Ureter (tissue), 1 donor: ENCODE results near the gene TAGLN2. TPM values are rescaled to one million over a fixed set of nuclear protein-coding genes. Genes with fewer than 3 reads are reported as not detected.
A peak's percentile ranks its signal among the peaks of the same experiment; 100 is the strongest.

ENCODE experiments used
- DNase-seq: peaks from one replicate; pipeline ENCODE4 v3.0.0-alpha.2; 2020; ENCODE audit warnings: low spot score
- total RNA-seq: library from RNA; stranded (reverse); gene quantifications from one replicate; pipeline ENCODE4 v1.2.4, GENCODE V29; 2023
- donor health status: DM: yes; HTN: yes; CAD: no.

The TAGLN2 gene
- total RNA-seq, 1 donor from 2014 or later, result 322 TPM

- no peak for DNase-seq
Measured at GRCh38 chr1:159949123-159949522, 23.8 kb upstream of the TAGLN2 start.

- no peak for DNase-seq
Measured at GRCh38 chr1:159947942-159948341, 22.6 kb upstream of the TAGLN2 start.

- no peak for DNase-seq
Measured at GRCh38 chr1:159946242-159947187, 21.2 kb upstream of the TAGLN2 start.

- peak; percentile 92 for DNase-seq
Measured at GRCh38 chr1:159945483-159946241, 20.4 kb upstream of the TAGLN2 start, which contains the start of gene IGSF9. Gene IGSF9, minus strand, starts transcription at chr1:159945613. Its CDS starts 2,159 bp downstream, at chr1:159943454.

- DNase-seq, result no peak
Measured at GRCh38 chr1:159944623-159945455, 19.5 kb upstream of the TAGLN2 start.

GRCh38 chr1:159943908-159944622 lies 18.8 kb upstream of the TAGLN2 start:
- DNase-seq, result no peak

GRCh38 chr1:159943278-159943640 lies 18.0 kb upstream of the TAGLN2 start:
- no peak for DNase-seq

- no peak for DNase-seq
Measured at GRCh38 chr1:159942632-159943277, 17.4 kb upstream of the TAGLN2 start.

- no peak for DNase-seq
Measured at GRCh38 chr1:159941591-159942560, 16.6 kb upstream of the TAGLN2 start.

- no peak for DNase-seq
Measured at GRCh38 chr1:159941141-159941540, 15.8 kb upstream of the TAGLN2 start.

- DNase-seq, result no peak
Measured at GRCh38 chr1:159940006-159940620, 14.8 kb upstream of the TAGLN2 start.

GRCh38 chr1:159939678-159940002 lies 14.3 kb upstream of the TAGLN2 start:
- DNase-seq, result no peak

GRCh38 chr1:159938905-159939677 lies 13.8 kb upstream of the TAGLN2 start:
- no peak for DNase-seq

GRCh38 chr1:159938211-159938852 lies 13.0 kb upstream of the TAGLN2 start:
- no peak for DNase-seq

- no peak for DNase-seq
Measured at GRCh38 chr1:159937054-159937750, 11.9 kb upstream of the TAGLN2 start.

GRCh38 chr1:159936273-159936904 lies 11.1 kb upstream of the TAGLN2 start:
- DNase-seq, result peak; percentile 82
